HG03558 (cell line): ENCODE results near the gene TEX36.
"Not testable (repeated sequence)": the region's sequence is repeated elsewhere in the genome, so short reads cannot be mapped to it uniquely, and the experiment has no call there.

Experiments
- ATAC-seq: cut with Tn5 transposase; IDR thresholded peaks from one replicate; pipeline ENCODE4 v1.9.1; 2021; ENCODE audit warnings: moderate number of reproducible peaks; ENCODE audit not compliant: unreplicated experiment; ENCODE audit errors: extremely low read depth

TEX36 gene

DNA sequence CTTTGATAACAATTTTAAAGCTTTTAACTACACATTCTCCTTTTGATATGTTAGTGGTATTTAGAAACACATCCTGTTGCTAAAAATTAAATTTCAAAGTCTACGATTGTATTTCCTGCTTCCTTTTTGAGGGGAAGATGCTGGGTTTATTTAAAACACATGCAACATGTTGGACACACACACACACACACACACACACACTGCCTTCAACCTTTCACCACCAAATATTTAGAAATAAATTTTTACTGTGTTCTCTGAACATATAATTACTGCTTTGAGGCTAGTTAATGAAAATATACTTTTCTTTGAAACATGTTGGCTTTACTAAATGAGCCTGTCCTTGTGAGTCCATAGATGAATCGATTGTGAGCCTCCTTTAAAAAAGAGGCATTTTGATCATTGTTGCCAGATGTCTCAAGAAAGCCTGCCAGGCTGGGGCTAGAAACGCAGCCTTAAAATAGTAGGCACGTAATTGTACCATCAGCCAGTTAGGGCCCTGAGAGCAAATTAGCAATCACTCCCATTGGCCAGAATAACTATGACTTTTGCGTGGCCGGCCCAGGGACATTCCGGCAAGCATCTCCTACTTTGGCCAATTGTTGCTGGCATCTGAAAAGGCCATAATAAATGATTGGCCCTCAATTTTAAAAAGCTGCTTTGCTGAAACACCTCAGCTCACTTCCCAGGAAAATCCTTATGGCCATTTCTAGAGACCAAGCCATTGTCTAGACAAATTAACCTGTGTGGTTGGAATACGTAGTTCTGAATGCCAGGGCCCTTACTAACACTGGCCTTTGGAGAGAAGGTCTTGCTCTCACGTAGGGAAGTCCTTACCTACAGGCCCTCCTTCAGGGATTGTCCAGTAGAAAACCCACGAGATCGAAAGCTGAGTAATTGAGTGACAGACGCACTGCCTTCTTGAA lies 9.9 kb upstream of the TEX36 start:
- no peak for ATAC-seq

GRCh38 chr10:125692196-125692595 lies 9.2 kb upstream of the TEX36 start:
- ATAC-seq: no peak

- no peak for ATAC-seq
Observed at GRCh38 chr10:125691160-125691981, 8.4 kb upstream of the TEX36 start.

- no peak for ATAC-seq
Observed at GRCh38 chr10:125689955-125690569, 7.1 kb upstream of the TEX36 start.

- ATAC-seq: no peak
Observed at GRCh38 chr10:125687507-125688185, 4.7 kb upstream of the TEX36 start.

DNA sequence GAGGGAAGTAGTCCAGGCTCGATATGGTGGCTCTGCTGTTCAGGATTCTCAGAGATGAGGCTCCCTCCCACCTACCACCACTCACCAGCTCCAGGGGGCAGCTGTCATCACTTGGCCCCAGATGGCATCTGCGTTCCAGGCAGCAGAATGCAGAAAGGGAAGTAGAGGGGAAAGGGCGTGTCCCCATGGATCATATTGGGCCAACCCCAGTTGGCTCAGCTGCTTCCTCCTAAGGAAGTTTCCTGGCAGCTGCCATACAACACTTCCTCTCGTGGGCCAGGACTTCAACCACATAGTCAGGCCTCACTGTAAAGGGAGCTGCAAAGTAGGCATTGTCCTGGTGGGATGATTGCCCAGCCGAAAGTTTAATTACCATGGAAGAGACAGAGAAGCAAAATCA lies 1.6 kb upstream of the TEX36 start:
- ATAC-seq: no peak

DNA sequence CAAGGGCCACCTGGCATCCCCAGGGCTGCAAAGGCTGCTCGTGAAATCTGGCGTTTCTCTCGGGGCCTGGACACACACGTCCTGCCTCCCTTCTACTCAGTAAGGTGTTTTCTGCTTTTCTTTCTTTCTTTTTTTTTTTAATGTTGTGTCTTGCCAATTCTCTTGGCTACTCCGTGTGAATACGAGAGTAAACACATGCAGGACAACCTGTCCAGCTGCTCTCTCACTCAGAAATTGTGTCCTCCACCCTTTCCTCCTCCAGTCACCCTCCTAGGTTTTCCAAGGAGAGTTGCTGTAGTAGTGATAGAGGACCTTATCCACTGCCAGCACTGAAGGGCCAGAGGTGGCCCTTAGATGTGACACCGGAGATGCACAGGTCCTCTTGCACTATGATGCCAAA lies 858 bp upstream of the TEX36 start:
- no peak for ATAC-seq

DNA sequence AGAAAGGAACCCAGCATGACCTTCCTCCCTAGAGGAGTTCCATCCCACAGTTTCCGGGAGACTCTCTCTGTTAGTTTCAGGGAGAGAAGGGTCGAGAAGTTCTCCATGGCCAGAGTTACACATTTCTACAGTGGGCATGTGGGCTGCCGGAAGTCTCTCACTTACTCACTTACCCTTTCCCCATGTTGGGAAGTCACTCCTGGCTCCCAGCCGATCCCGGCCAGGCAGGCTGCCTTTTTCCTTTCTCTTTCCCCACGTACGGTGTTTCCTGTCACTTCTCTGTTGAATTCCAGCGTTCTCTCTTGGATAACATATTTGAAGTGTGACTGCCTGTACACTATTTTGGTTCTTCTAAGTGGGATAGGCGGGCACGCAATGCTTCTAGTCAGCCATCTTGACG lies 3.5 kb downstream of the TEX36 start:
- ATAC-seq: no peak

DNA sequence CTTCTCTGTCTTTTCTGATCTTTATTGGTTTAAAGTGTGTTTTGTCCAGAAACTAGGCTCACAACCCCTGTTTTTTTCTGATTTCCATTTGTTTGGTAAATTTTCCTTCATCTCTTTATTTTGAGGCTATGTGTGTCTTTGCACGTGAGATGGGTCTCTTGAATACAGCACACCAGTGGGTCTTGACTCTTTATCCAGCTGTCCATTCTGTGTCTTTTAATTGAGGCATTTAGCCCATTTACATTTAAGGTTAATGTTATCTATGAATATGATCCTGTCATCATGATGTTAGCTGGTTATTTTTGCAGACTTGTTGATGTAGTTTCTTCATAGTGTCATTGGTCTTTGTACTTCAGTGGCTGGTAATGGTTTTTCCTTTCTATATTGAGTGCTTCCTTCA lies 10.1 kb downstream of the TEX36 start:
- no peak for ATAC-seq

DNA sequence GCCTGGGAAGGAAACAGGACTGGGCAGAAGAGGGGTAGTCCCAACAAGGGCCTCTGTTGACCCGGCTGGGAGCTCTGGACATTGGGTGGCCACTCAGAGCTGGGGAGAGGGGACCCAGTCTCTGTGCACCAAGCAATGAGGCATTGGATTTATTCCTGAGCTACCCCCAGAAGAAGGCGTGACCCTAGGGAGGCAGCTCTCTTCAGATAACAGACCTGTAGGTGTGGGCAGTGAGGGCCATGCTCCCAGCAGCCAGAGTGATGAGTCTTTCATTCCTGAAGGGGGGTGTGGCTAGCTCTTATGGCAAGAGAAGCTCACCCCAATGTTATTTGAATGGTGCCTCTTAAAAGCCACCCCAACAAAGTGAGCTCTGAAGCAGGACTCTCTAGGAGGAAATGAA lies 20.4 kb downstream of the TEX36 start:
- ATAC-seq: no peak

GRCh38 chr10:125661941-125662515 lies 20.9 kb downstream of the TEX36 start:
- ATAC-seq: no peak

DNA sequence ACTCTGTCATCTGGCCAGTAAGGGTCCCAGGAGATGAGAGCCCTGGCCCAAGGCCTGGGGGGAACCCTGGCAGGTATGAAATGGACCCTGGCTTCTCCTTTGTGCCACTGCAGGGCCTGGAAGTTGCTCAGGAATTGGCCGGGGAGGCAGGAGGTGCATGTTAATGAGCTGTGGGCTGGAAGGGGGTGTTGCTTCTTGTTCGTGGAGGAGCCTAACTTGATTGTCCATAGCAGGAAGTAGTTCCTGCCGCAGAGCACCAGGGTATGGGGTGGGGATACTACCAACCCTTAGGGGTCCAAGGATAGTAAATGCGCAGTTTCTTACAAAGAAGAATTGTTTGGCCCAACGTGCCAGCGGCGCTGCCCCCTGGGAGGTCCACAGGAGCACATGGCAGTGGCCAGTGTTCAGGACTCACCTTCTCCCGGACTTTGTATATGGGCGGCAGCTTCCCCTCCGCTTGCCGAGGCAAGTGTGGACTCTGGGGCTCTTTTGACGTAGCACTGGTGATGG lies 21.5 kb downstream of the TEX36 start:
- no peak for ATAC-seq

GRCh38 chr10:125659071-125659470 lies 23.9 kb downstream of the TEX36 start:
- ATAC-seq: no peak

DNA sequence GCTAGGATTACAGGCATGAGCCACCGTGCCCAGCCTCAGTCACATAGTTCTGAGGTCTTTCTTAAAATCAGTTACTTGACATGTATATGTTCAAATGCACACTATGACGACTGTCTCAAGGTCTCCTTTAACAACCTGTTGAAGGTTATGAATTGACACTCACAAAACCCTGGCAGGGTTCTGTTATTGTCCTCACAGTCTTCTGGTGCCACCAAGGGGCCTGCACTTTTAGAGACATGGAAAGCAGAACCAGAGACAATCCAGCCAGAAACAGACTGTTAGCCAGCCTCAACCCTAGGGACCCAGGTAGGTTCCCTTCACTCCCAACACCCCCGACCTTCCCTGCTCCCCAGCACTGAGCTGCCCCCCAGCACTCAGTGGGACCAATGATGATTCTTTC lies 26.4 kb downstream of the TEX36 start:
- ATAC-seq: no peak

- ATAC-seq: not testable (repeated sequence)
Observed at GRCh38 chr10:125653113-125653512, 29.9 kb downstream of the TEX36 start.

- ATAC-seq: no peak
Observed at GRCh38 chr10:125646311-125646710, 36.7 kb downstream of the TEX36 start.

DNA sequence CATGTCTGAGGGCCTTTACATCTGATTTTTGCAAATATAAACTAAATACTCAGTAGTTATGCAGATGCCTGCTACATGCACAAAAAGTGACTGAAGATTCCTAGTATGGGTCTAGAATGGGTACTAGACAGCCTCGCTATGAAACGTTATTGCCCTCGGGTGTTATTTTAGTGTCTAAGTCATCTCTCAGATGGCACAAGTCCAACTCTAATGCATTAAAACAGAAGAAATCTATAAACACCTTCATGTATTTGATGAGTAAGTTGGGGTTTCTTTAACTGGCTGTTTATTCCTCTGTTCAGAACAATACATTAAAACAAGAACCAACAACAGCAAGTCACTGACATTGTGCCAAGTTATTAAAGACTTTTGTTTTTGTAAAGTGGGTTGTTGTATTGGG lies 41.6 kb downstream of the TEX36 start:
- no peak for ATAC-seq

GRCh38 chr10:125640653-125641052 lies 42.3 kb downstream of the TEX36 start:
- no peak for ATAC-seq

GRCh38 chr10:125639846-125640245 lies 43.1 kb downstream of the TEX36 start:
- no peak for ATAC-seq

GRCh38 chr10:125638555-125638954 lies 44.4 kb downstream of the TEX36 start:
- ATAC-seq: no peak
